ENCODE measurements around the gene MDC1. TPM values are rescaled to one million over a fixed set of nuclear protein-coding genes. Genes with fewer than 3 reads are reported as not detected.

Gene MDC1
- total and polyA plus RNA-seq, 2 of the 13 experiments (the other 11 are each of a cell fraction or from before 2014, with no cell fraction given) = 8.4 to 14.0 TPM

DNA sequence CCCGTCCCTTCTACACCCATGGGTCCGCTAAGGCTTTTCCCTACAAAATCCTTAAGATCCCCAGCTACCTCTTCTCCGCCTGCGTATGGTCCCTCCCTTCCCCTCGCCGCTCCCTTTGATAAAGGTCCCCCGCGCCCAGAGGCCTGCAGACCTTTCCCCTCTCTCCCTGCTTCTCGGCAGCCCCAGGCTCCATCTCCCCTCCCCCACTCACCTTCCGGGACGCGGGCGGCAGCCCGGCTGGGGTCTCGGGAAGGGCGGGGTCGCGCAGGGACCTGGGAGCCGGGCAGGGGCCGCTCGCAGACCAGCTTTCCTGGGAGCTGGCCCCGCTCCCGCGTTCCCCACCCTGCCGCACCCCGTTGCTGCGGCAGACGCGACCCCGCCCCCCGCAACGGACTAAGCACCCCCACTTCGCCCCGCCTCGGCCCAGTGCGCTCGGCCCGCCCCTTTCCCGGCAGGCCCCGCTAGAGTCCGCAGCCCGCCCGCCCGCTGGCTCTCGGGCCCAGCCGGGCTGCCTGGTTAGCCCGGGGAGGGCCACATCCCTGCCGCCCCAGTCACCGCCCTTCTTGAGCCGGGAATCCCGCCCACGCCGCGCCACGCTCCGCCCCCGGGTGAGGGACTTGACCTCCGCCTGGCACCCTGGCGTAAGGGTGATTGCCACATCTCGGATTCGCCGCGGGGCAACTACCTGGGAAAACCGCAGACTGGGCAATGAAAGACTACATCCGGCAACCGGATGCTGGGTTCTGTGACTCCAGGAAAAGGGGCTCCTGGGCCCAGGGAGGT lies 25.4 kb upstream of the MDC1 start, which contains the start of gene FLOT1 (continued):
- peak; percentile 23 for TF ChIP-seq ZNF574 (CRISPR knock-in tag; IDR thresholded peaks at IDR 0.05)
- 0 out of 2 replicates have a peak, but pooled peaks have one; percentile 27 for TF ChIP-seq PRMT3 (CRISPR knock-in tag; IDR thresholded peaks at IDR 0.05; ENCODE audit: borderline replicate concordance, low read depth)
- TF ChIP-seq, protein P1, sequence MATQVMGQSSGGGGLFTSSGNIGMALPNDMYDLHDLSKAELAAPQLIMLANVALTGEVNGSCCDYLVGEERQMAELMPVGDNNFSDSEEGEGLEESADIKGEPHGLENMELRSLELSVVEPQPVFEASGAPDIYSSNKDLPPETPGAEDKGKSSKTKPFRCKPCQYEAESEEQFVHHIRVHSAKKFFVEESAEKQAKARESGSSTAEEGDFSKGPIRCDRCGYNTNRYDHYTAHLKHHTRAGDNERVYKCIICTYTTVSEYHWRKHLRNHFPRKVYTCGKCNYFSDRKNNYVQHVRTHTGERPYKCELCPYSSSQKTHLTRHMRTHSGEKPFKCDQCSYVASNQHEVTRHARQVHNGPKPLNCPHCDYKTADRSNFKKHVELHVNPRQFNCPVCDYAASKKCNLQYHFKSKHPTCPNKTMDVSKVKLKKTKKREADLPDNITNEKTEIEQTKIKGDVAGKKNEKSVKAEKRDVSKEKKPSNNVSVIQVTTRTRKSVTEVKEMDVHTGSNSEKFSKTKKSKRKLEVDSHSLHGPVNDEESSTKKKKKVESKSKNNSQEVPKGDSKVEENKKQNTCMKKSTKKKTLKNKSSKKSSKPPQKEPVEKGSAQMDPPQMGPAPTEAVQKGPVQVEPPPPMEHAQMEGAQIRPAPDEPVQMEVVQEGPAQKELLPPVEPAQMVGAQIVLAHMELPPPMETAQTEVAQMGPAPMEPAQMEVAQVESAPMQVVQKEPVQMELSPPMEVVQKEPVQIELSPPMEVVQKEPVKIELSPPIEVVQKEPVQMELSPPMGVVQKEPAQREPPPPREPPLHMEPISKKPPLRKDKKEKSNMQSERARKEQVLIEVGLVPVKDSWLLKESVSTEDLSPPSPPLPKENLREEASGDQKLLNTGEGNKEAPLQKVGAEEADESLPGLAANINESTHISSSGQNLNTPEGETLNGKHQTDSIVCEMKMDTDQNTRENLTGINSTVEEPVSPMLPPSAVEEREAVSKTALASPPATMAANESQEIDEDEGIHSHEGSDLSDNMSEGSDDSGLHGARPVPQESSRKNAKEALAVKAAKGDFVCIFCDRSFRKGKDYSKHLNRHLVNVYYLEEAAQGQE (IDR thresholded peaks at IDR 0.05; ENCODE audit: borderline replicate concordance in 1 of 2, low read depth in 1 of 2, low read length in 2 of 2) = peak in 1 of 2 experiments; percentile 31; a peak in 1 of 4 replicates
- TF ChIP-seq KLF16 (CRISPR knock-in tag; IDR thresholded peaks at IDR 0.05) = peak; percentile 21 to 85; a peak in 2 of 4 replicates
- TF ChIP-seq HMG20B (CRISPR knock-in tag; conservative IDR thresholded peaks at IDR 0.05) = peak; percentile 74
- no peak for TF ChIP-seq FOXK2 (IDR thresholded peaks at IDR 0.05)
- no peak; the same call in 1 of the 2 replicates for TF ChIP-seq ZBTB1 (CRISPR knock-in tag; IDR thresholded peaks at IDR 0.05; ENCODE audit: borderline replicate concordance)
- no peak; a peak in 1 of 4 replicates for TF ChIP-seq MAFK (conservative IDR thresholded peaks at IDR 0.05 in 1 of 2, IDR thresholded peaks at IDR 0.05 in 1 of 2; ENCODE audit: low read length in 2 of 2)
- TF ChIP-seq PLRG1 (conservative IDR thresholded peaks at IDR 0.05) = no peak
- TF ChIP-seq ZZZ3 (CRISPR knock-in tag; IDR thresholded peaks at IDR 0.05; ENCODE audit: borderline replicate concordance) = peak; percentile 48; the same call in 1 of the 2 replicates
- TF ChIP-seq, protein P2, sequence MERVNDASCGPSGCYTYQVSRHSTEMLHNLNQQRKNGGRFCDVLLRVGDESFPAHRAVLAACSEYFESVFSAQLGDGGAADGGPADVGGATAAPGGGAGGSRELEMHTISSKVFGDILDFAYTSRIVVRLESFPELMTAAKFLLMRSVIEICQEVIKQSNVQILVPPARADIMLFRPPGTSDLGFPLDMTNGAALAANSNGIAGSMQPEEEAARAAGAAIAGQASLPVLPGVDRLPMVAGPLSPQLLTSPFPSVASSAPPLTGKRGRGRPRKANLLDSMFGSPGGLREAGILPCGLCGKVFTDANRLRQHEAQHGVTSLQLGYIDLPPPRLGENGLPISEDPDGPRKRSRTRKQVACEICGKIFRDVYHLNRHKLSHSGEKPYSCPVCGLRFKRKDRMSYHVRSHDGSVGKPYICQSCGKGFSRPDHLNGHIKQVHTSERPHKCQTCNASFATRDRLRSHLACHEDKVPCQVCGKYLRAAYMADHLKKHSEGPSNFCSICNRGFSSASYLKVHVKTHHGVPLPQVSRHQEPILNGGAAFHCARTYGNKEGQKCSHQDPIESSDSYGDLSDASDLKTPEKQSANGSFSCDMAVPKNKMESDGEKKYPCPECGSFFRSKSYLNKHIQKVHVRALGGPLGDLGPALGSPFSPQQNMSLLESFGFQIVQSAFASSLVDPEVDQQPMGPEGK (CRISPR knock-in tag; IDR thresholded peaks at IDR 0.05) = peak; percentile 97
- peak; percentile 63; the same call in 1 of the 2 replicates for TF ChIP-seq ZNF280B (CRISPR knock-in tag; IDR thresholded peaks at IDR 0.05; ENCODE audit: borderline replicate concordance)
- peak; percentile 96 for TF ChIP-seq ZMAT3 (CRISPR knock-in tag; conservative IDR thresholded peaks at IDR 0.05)
- peak; percentile 96 for TF ChIP-seq ZNF780A (CRISPR knock-in tag; IDR thresholded peaks at IDR 0.05)
- peak; percentile 98 for TF ChIP-seq ZNF547 (CRISPR knock-in tag; IDR thresholded peaks at IDR 0.05)
- TF ChIP-seq NR0B2 (CRISPR knock-in tag; IDR thresholded peaks at IDR 0.05) = peak; percentile 88

All from HepG2 (cell line).